Measurements from ENCODE around the gene ATP9A. TPM values are rescaled to one million over a fixed set of nuclear protein-coding genes. Genes with fewer than 3 reads are reported as not detected.
A peak's percentile ranks its signal among the peaks of the same experiment; 100 is the strongest.

ATP9A gene
- total RNA-seq, 1 donor, result 69.1 TPM

GRCh38 chr20:51631011-51631950 is 136.9 kb downstream of the ATP9A start:
- peak; percentile 99 for DNase-seq (ENCODE audit: low read depth)
- H3K4me3 ChIP-seq (ENCODE audit: low read depth, low read length), result peak overlapping the region; percentile 25
- TF ChIP-seq CTCF (IDR thresholded peaks at IDR 0.05; ENCODE audit: insufficient read depth, low read length), result no peak

GRCh38 chr20:51629399-51630058 is 138.7 kb downstream of the ATP9A start:
- no peak overlapping the region for H3K4me3 ChIP-seq (ENCODE audit: low read depth, low read length)
- TF ChIP-seq CTCF (IDR thresholded peaks at IDR 0.05; ENCODE audit: insufficient read depth, low read length), result no peak
- no peak for DNase-seq (ENCODE audit: low read depth)

GRCh38 chr20:51628533-51629398 is 139.4 kb downstream of the ATP9A start:
- H3K4me3 ChIP-seq (ENCODE audit: low read depth, low read length), result no peak overlapping the region
- no peak for TF ChIP-seq CTCF (IDR thresholded peaks at IDR 0.05; ENCODE audit: insufficient read depth, low read length)
- DNase-seq (ENCODE audit: low read depth), result peak; percentile 73

GRCh38 chr20:51627586-51627985 is 140.6 kb downstream of the ATP9A start:
- no peak for DNase-seq (ENCODE audit: low read depth)
- no peak for TF ChIP-seq CTCF (IDR thresholded peaks at IDR 0.05; ENCODE audit: insufficient read depth, low read length)
- no peak overlapping the region for H3K4me3 ChIP-seq (ENCODE audit: low read depth, low read length)

GRCh38 chr20:51625105-51625504 is 143.1 kb downstream of the ATP9A start:
- H3K4me3 ChIP-seq (ENCODE audit: low read depth, low read length), result no peak overlapping the region
- TF ChIP-seq CTCF (IDR thresholded peaks at IDR 0.05; ENCODE audit: insufficient read depth, low read length), result no peak
- no peak for DNase-seq (ENCODE audit: low read depth)

GRCh38 chr20:51624157-51624731 is 143.9 kb downstream of the ATP9A start:
- TF ChIP-seq CTCF (IDR thresholded peaks at IDR 0.05; ENCODE audit: insufficient read depth, low read length), result peak; percentile 70
- DNase-seq (ENCODE audit: low read depth), result peak; percentile 48
- no peak overlapping the region for H3K4me3 ChIP-seq (ENCODE audit: low read depth, low read length)
